Muscle of arm (tissue), 14 donors: Measurements from ENCODE around the gene RPL21. TPM values are rescaled to one million over a fixed set of nuclear protein-coding genes. Genes with fewer than 3 reads are reported as not detected.
A peak's percentile ranks its signal among the peaks of the same experiment; 100 is the strongest.
"Not testable (repeated sequence)": the region's sequence is repeated elsewhere in the genome, so short reads cannot be mapped to it uniquely, and the experiment has no call there.

Experiments
- DNase-seq: peaks from one replicate; pipeline ENCODE4 v3.0.0-alpha.2; 2013
- long read RNA-seq, 11 donors: transcript quantifications; one replicate each; lab custom pipeline, GENCODE V29; 2026
- polyA plus RNA-seq, 12 donors: library from polyadenylated mRNA; unstranded; fragments of 120-200 nt; gene quantifications; one replicate each; pipeline ENCODE4 v1.2.1, GENCODE V29; 2013; ENCODE audit not compliant: insufficient read length in 12 of 12

Gene RPL21
- 1,000 to 10,000 TPM in 5 of 12 donors, 100 to 1,000 TPM in 6, not detected in 1; 556 to 2,530 (median 920) TPM for polyA plus RNA-seq
- long read RNA-seq, donor 1, transcript RPL21-202 (6 exons, 815 nt) = major isoform, 44 of 72 reads
- long read RNA-seq, donor 1, transcript RPL21-209 (3 exons, 675 nt) = minor isoform, 6 of 72 reads
- long read RNA-seq, donor 1, partial matches to known transcripts = 11 of 72 reads
- long read RNA-seq, donor 1, other reads (novel, unspliced or antisense) = 0 of 72 reads
- long read RNA-seq, donor 2, transcript RPL21-201 (6 exons, 616 nt) = minor isoform, 9 of 108 reads
- long read RNA-seq, donor 2, transcript RPL21-202 (6 exons, 815 nt) = major isoform, 71 of 108 reads
- long read RNA-seq, donor 2, partial matches to known transcripts = 21 of 108 reads
- long read RNA-seq, donor 2, other reads (novel, unspliced or antisense) = 0 of 108 reads
- long read RNA-seq, donor 3, transcript RPL21-202 (6 exons, 815 nt) = major isoform, 27 of 39 reads
- long read RNA-seq, donor 3, partial matches to known transcripts = 0 of 39 reads
- long read RNA-seq, donor 3, other reads (novel, unspliced or antisense) = 0 of 39 reads
- long read RNA-seq, donor 4, transcript RPL21-202 (6 exons, 815 nt) = major isoform, 17 of 24 reads
- long read RNA-seq, donor 4, partial matches to known transcripts = 0 of 24 reads
- long read RNA-seq, donor 4, other reads (novel, unspliced or antisense) = 0 of 24 reads
- long read RNA-seq, donor 5, transcript RPL21-209 (3 exons, 675 nt) = minor isoform, 5 of 107 reads
- long read RNA-seq, donor 5, transcript RPL21-201 (6 exons, 616 nt) = minor isoform, 8 of 107 reads
- long read RNA-seq, donor 5, transcript RPL21-202 (6 exons, 815 nt) = major isoform, 71 of 107 reads
- long read RNA-seq, donor 5, partial matches to known transcripts = 16 of 107 reads
- long read RNA-seq, donor 5, other reads (novel, unspliced or antisense) = 0 of 107 reads
- long read RNA-seq, donor 6, transcript RPL21-202 (6 exons, 815 nt) = major isoform, 27 of 43 reads
- long read RNA-seq, donor 6, partial matches to known transcripts = 6 of 43 reads
- long read RNA-seq, donor 6, other reads (novel, unspliced or antisense) = 0 of 43 reads
- long read RNA-seq, donor 7, transcript RPL21-202 (6 exons, 815 nt) = major isoform, 22 of 26 reads
- long read RNA-seq, donor 7, partial matches to known transcripts = 0 of 26 reads
- long read RNA-seq, donor 7, other reads (novel, unspliced or antisense) = 0 of 26 reads
- long read RNA-seq, donor 8, transcript RPL21-209 (3 exons, 675 nt) = minor isoform, 6 of 83 reads
- long read RNA-seq, donor 8, transcript RPL21-202 (6 exons, 815 nt) = major isoform, 53 of 83 reads
- long read RNA-seq, donor 8, transcript RPL21-201 (6 exons, 616 nt) = minor isoform, 7 of 83 reads
- long read RNA-seq, donor 8, partial matches to known transcripts = 14 of 83 reads
- long read RNA-seq, donor 8, other reads (novel, unspliced or antisense) = 0 of 83 reads
- long read RNA-seq, donor 9, transcript RPL21-202 (6 exons, 815 nt) = major isoform, 26 of 36 reads
- long read RNA-seq, donor 9, partial matches to known transcripts = 0 of 36 reads
- long read RNA-seq, donor 9, other reads (novel, unspliced or antisense) = 0 of 36 reads
- long read RNA-seq, donor 10, transcript RPL21-202 (6 exons, 815 nt) = major isoform, 30 of 48 reads
- long read RNA-seq, donor 10, partial matches to known transcripts = 7 of 48 reads
- long read RNA-seq, donor 10, other reads (novel, unspliced or antisense) = 0 of 48 reads
- long read RNA-seq, donor 11, transcript RPL21-202 (6 exons, 815 nt) = major isoform, 51 of 70 reads
- long read RNA-seq, donor 11, transcript RPL21-201 (6 exons, 616 nt) = minor isoform, 5 of 70 reads
- long read RNA-seq, donor 11, partial matches to known transcripts = 6 of 70 reads
- long read RNA-seq, donor 11, other reads (novel, unspliced or antisense) = 0 of 70 reads

GRCh38 chr13:27251166-27252091, at the start of gene RPL21:
Gene RPL21 (plus strand): TSS chr13:27251558. CDS start chr13:27253777, 2,219 bp downstream.
- peak; percentile 99 for DNase-seq

DNA sequence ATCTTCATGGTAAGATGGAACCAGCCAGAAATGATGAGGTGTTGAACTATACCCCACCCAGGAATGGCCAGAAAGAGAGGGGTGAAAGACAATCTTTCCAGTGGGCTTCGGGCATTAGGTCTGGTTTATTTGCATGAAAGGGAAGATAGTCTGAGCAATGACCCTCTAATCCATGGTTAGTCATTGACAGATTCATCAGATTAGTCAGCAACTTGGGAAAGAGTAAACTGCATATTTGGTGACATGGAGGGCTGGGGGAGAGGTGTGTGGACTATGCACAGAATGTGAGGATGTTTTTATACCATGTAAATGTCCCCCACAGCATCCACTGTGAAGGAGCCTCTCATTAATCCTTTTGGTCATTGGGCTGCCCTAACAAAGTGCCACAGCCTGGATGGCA, 49.7 kb upstream of the RPL21 start:
- DNase-seq = no peak

- no peak for DNase-seq
Observed at GRCh38 chr13:27203186-27203585, 48.2 kb upstream of the RPL21 start.

GRCh38 chr13:27203854-27204253, 47.5 kb upstream of the RPL21 start:
- DNase-seq = no peak

DNA sequence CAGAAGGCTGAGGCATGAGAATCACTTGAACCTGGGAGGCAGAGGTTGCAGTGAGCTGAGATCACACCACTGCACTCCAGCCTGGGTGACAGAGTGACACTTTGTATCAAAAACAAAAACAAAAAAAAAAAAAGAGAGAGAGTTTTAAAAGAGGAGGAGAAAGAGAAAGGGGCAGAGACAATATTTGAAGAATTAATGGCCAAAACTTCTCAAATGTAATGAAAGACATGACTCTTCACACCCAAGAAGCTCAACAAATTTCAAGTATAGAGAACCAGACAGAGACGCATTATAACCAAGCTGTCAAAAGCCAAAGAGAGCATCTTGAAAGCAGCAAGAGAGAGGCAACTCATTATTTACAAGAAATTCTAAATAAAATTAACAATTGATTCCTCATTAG, 42.8 kb upstream of the RPL21 start:
- DNase-seq = no peak

- no peak for DNase-seq
Observed at GRCh38 chr13:27211271-27211670, 40.1 kb upstream of the RPL21 start.

- no peak for DNase-seq
Observed at GRCh38 chr13:27211771-27212364, 39.5 kb upstream of the RPL21 start.

GRCh38 chr13:27213386-27213785, 38.0 kb upstream of the RPL21 start:
- DNase-seq = not testable (repeated sequence)

DNA sequence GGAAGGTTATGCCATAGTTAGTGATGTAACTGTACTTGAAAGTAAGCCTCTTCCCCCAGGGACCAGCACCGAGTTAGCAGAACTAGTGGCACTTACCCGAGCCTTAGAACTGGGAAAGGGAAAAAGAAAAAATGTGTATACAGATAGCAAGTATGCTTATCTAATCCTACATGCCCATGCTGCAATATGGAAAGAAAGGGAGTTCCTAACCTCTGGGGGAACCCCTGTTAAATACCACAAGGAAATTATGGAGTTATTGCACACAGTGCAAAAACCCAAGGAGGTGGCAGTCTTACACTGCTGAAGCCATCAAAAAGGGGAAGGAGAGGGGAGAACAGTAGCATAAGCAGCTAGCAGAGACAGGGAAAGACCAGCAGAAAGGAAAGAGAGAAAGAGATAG, 33.6 kb upstream of the RPL21 start:
- DNase-seq = not testable (repeated sequence)

- not testable (repeated sequence) for DNase-seq
Observed at GRCh38 chr13:27218861-27219260, 32.5 kb upstream of the RPL21 start.

- no peak for DNase-seq
Observed at GRCh38 chr13:27219611-27220010, 31.7 kb upstream of the RPL21 start.

DNA sequence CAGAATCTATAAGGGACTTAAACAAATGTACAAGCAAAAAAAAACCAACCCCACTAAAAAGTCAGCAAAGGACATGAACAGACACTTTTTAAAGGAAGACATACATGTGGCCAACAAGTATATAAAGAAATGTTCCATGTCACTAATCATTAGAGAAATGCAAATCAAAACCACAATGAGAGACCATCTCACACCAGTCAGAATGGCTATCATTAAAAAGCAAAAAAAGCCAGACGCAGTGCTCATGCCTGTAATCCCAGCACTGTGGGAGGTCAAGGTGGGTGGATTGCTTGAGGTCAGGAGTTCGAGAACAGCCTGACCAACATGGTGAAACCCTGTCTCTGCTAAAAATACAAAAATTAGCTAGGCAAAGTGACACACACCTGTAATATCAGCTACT, 29.3 kb upstream of the RPL21 start:
- not testable (repeated sequence) for DNase-seq

- DNase-seq = no peak
Observed at GRCh38 chr13:27226991-27227390, 24.4 kb upstream of the RPL21 start.

DNA sequence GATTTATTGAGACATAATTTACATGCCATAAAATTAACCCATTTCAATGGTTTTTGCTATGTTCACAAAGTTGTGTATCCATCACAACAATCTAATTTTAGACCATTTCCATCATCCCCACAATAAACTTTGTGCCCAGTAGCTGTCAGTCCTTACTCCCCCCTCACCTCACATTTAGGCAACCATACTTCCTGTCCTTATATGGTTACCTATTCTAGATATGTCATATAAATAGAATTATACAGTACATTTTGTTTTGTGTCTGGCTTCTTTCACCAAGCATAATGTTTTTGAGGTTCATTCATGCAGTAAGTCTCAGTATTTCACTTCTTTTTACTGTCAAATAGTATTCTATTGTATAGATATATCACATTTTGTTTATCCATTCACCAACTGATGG, 23.2 kb upstream of the RPL21 start:
- DNase-seq = no peak

GRCh38 chr13:27229642-27230041, 21.7 kb upstream of the RPL21 start:
- no peak for DNase-seq

GRCh38 chr13:27233964-27234363, 17.4 kb upstream of the RPL21 start:
- no peak for DNase-seq

GRCh38 chr13:27236478-27236877, 14.9 kb upstream of the RPL21 start:
- no peak for DNase-seq

DNA sequence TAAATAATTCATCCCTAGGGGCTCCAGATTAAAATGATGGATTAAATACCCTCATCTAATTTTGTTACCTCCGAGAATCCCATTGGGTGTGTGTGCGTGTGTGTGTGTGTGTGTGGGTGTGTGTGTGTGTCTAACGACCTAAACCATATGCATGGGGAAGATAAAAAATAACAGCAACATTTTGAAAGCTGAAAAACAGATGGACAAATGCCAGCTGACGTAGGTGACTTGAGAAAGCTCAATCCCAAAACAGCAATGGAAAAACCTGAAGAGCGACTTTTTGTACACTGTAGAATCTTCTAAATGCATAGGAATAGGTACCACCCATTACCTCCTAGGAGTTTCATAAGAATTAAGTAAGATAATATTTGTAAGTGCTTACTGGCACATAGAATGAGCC, 8.7 kb upstream of the RPL21 start:
- no peak for DNase-seq

- no peak for DNase-seq
Observed at GRCh38 chr13:27245610-27246009, 5.7 kb upstream of the RPL21 start.
